ENCODE data around the gene PDILT.

DNA sequence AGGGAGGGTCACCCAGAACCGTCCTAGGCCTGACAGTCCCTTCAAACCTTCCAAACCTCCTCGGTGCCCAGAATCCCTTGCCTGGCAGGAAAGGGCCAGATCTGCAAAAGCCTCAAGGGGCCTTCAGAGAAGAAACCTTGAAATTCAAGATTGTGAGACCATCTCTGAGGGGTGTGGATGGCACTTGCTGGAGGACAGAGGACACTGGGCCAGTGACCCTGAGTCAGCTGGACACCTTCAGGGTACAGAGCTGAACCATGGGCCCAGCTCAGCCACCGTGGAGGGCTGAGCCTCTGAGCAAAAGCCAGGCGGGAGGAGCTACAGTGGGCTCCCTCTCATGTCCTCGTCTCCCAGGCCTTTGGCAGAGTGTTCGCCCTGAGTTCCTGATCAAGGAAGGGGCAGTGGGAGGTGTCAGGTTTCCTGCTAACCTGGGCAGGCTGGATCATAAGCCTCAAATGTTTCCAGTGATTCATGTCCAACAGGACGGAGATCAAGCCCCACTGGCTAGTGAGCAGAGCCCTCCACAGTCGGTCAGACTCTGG lies 3.0 kb downstream of the PDILT start:
- TF ChIP-seq, protein P1, sequence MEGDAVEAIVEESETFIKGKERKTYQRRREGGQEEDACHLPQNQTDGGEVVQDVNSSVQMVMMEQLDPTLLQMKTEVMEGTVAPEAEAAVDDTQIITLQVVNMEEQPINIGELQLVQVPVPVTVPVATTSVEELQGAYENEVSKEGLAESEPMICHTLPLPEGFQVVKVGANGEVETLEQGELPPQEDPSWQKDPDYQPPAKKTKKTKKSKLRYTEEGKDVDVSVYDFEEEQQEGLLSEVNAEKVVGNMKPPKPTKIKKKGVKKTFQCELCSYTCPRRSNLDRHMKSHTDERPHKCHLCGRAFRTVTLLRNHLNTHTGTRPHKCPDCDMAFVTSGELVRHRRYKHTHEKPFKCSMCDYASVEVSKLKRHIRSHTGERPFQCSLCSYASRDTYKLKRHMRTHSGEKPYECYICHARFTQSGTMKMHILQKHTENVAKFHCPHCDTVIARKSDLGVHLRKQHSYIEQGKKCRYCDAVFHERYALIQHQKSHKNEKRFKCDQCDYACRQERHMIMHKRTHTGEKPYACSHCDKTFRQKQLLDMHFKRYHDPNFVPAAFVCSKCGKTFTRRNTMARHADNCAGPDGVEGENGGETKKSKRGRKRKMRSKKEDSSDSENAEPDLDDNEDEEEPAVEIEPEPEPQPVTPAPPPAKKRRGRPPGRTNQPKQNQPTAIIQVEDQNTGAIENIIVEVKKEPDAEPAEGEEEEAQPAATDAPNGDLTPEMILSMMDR (IDR thresholded peaks at IDR 0.05): no peak
- no peak for TF ChIP-seq KAT7 (CRISPR knock-in tag; IDR thresholded peaks at IDR 0.05; ENCODE audit: borderline replicate concordance)
- TF ChIP-seq MYBL2 (CRISPR knock-in tag; IDR thresholded peaks at IDR 0.05): no peak
- TF ChIP-seq, protein P2, sequence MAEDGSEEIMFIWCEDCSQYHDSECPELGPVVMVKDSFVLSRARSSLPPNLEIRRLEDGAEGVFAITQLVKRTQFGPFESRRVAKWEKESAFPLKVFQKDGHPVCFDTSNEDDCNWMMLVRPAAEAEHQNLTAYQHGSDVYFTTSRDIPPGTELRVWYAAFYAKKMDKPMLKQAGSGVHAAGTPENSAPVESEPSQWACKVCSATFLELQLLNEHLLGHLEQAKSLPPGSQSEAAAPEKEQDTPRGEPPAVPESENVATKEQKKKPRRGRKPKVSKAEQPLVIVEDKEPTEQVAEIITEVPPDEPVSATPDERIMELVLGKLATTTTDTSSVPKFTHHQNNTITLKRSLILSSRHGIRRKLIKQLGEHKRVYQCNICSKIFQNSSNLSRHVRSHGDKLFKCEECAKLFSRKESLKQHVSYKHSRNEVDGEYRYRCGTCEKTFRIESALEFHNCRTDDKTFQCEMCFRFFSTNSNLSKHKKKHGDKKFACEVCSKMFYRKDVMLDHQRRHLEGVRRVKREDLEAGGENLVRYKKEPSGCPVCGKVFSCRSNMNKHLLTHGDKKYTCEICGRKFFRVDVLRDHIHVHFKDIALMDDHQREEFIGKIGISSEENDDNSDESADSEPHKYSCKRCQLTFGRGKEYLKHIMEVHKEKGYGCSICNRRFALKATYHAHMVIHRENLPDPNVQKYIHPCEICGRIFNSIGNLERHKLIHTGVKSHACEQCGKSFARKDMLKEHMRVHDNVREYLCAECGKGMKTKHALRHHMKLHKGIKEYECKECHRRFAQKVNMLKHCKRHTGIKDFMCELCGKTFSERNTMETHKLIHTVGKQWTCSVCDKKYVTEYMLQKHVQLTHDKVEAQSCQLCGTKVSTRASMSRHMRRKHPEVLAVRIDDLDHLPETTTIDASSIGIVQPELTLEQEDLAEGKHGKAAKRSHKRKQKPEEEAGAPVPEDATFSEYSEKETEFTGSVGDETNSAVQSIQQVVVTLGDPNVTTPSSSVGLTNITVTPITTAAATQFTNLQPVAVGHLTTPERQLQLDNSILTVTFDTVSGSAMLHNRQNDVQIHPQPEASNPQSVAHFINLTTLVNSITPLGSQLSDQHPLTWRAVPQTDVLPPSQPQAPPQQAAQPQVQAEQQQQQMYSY (CRISPR knock-in tag; IDR thresholded peaks at IDR 0.05): no peak
- TF ChIP-seq, protein P3, sequence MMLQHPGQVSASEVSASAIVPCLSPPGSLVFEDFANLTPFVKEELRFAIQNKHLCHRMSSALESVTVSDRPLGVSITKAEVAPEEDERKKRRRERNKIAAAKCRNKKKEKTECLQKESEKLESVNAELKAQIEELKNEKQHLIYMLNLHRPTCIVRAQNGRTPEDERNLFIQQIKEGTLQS (CRISPR knock-in tag; conservative IDR thresholded peaks at IDR 0.05): no peak
- TF ChIP-seq FOXP1 (CRISPR knock-in tag; IDR thresholded peaks at IDR 0.05; ENCODE audit: borderline replicate concordance): no peak
- TF ChIP-seq ZNF263 (CRISPR knock-in tag; IDR thresholded peaks at IDR 0.05; ENCODE audit: low read depth): no peak
- TF ChIP-seq ZNF138 (CRISPR knock-in tag; conservative IDR thresholded peaks at IDR 0.05): no peak
- TF ChIP-seq, protein P4, sequence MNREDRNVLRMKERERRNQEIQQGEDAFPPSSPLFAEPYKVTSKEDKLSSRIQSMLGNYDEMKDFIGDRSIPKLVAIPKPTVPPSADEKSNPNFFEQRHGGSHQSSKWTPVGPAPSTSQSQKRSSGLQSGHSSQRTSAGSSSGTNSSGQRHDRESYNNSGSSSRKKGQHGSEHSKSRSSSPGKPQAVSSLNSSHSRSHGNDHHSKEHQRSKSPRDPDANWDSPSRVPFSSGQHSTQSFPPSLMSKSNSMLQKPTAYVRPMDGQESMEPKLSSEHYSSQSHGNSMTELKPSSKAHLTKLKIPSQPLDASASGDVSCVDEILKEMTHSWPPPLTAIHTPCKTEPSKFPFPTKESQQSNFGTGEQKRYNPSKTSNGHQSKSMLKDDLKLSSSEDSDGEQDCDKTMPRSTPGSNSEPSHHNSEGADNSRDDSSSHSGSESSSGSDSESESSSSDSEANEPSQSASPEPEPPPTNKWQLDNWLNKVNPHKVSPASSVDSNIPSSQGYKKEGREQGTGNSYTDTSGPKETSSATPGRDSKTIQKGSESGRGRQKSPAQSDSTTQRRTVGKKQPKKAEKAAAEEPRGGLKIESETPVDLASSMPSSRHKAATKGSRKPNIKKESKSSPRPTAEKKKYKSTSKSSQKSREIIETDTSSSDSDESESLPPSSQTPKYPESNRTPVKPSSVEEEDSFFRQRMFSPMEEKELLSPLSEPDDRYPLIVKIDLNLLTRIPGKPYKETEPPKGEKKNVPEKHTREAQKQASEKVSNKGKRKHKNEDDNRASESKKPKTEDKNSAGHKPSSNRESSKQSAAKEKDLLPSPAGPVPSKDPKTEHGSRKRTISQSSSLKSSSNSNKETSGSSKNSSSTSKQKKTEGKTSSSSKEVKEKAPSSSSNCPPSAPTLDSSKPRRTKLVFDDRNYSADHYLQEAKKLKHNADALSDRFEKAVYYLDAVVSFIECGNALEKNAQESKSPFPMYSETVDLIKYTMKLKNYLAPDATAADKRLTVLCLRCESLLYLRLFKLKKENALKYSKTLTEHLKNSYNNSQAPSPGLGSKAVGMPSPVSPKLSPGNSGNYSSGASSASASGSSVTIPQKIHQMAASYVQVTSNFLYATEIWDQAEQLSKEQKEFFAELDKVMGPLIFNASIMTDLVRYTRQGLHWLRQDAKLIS (CRISPR knock-in tag; IDR thresholded peaks at IDR 0.05; ENCODE audit: borderline replicate concordance): no peak
- TF ChIP-seq FOXJ3 (CRISPR knock-in tag; IDR thresholded peaks at IDR 0.05; ENCODE audit: borderline replicate concordance): no peak
